GM18505 (cell line): ENCODE measurements around the gene KIAA1217.
A peak's percentile ranks its signal among the peaks of the same experiment; 100 is the strongest.

Source experiments
- ATAC-seq: cut with Tn5 transposase; IDR thresholded peaks from one replicate; pipeline ENCODE4 v1.9.1; 2021; ENCODE audit not compliant: unreplicated experiment
- POLR2A ChIP-seq: IDR thresholded peaks from 4 replicates; pipeline ENCODE4 v1.6.1; 2011; ENCODE audit warnings: borderline replicate concordance; ENCODE audit not compliant: insufficient read depth, insufficient read length; ENCODE audit errors: extremely low read depth

Gene KIAA1217

GRCh38 chr10:24193330-24193729 lies 15.6 kb upstream of the KIAA1217 start:
- TF ChIP-seq POLR2A = no peak

GRCh38 chr10:24197263-24197662 lies 11.7 kb upstream of the KIAA1217 start:
- TF ChIP-seq POLR2A = no peak
- no peak for ATAC-seq

More at GRCh38 chr10:24193330-24193729, 15.6 kb upstream of the KIAA1217 start:
- ATAC-seq = no peak

- no peak for TF ChIP-seq POLR2A
- no peak for ATAC-seq
Measured at GRCh38 chr10:24201503-24202180, 7.3 kb upstream of the KIAA1217 start.

DNA sequence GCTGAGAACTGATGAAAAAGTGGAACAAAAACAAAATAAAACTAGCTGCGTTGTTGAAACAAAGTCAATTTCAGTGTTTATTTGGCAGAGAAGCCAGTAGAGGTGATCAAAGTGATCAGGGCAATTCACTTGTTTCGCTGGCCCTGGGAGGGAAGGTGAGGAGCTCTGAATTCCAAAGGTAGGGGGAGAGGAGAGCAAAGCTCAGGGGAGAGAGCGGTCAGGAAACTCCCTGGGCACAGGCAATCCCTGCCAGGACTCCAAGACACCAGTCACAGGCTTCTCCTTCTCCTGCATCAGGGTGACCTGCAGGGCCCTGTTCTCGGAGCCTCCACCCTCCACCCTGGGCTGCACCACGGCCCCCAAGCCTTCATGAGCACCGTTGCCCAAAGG lies 6.8 kb upstream of the KIAA1217 start:
- no peak for TF ChIP-seq POLR2A
- ATAC-seq = no peak

GRCh38 chr10:24205821-24206220 lies 3.1 kb upstream of the KIAA1217 start:
- no peak for TF ChIP-seq POLR2A

DNA sequence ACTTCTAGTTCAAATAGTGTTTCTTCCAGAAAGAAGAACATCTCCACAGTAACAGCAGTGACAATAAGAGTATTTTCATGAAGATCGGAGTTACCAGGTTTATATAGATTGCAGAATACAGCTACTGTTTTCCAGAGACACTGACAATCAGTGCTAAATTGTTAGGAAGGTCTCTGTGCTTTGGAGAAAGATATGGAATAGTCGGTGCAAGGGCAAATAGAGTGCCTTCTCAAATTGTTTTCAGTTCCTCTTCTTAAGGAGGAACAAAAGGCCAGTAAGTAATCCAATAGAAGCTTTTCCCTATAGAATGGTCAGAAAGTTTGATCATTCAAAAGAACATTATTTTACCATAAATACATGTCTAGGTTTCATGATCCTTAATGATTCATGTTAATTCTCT lies 2.6 kb upstream of the KIAA1217 start:
- TF ChIP-seq POLR2A = no peak
- no peak for ATAC-seq

More at GRCh38 chr10:24205821-24206220, 3.1 kb upstream of the KIAA1217 start:
- no peak for ATAC-seq

DNA sequence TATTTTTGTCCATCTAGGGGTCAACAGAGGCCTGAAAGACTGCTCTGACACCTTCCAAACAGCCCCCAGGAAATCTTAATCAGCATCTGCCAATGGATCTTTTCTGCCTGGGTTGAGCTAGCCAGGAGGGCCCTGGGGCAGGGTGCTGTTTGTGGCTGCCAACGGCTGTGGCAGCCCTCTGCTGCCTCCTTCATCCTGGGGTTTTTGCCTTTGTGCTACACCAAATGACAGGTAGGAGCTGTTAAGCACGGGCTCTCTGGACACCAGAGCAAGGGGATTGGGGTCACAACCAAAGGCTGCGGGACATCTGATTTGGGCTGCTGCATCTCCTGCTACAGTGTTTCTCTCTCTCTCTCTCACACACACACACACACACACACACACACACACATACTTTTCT lies 2.0 kb upstream of the KIAA1217 start:
- ATAC-seq = no peak
- no peak for TF ChIP-seq POLR2A

DNA sequence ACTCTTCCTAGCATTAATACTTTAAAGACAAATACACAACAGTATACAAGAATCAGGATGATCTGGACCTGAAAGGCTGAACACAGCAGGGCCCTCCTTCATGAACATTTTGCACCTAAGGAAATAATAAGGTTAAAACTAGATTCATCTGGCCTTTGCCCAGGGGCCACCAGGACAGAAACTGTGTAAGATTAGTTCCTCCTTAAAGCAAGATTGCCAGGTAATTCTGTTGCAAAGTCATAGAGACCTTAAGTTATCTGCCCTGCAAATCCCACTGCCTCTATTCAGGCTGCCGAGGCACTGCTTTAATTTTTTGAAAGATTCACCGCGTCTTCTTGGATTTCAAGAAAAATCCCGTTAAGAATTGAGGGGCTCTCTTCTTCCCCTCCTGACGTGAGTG lies 1.6 kb upstream of the KIAA1217 start:
- ATAC-seq = no peak
- TF ChIP-seq POLR2A = no peak

- TF ChIP-seq POLR2A = no peak
- no peak for ATAC-seq
Measured at GRCh38 chr10:24207781-24208611, 942 bp upstream of the KIAA1217 start.

- no peak for ATAC-seq
- TF ChIP-seq POLR2A = no peak
Measured at GRCh38 chr10:24209432-24209771, 464 bp downstream of the KIAA1217 start.

GRCh38 chr10:24209946-24210491 lies 1.1 kb downstream of the KIAA1217 start:
- TF ChIP-seq POLR2A = no peak
- ATAC-seq = peak; percentile 68

DNA sequence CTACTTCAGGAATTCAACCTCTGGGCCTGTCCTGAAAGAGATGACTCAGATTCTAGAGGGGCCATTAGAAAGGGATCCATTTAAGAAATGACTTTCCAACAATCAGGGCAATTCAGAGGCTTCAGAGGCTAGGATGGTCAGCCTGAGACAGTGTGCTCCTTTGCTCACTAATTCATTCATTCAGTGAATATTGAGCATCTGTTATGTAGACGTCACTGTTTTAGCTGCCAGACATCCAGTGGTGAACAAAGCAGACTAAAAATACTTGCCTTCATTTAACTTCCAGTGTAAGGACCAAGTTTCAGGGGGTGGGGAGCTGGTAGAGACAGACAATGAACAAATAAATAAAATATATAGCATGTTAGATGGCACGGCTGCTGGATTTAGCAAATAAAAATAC lies 1.6 kb downstream of the KIAA1217 start:
- no peak for TF ChIP-seq POLR2A
- ATAC-seq = no peak

DNA sequence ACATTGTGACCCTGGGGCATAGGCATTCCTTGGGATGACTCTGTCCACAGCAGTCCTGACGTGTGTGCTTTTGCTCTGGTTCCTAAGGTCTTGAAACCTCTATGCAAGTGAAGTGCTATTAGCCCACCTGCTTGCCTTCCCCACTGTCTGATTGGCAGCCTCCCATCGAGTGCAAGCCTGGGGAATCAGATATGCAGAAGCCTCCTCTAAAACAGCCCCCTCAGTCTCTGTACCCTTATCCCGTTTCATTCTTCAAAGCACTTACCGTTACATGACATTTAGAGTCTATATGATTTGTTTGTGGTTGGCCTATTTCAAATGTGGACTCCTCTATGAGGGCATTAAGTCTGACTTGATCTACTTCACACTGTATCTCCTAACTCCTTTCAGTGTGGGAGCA lies 4.3 kb downstream of the KIAA1217 start:
- no peak for ATAC-seq
- TF ChIP-seq POLR2A = no peak

- ATAC-seq = no peak
- TF ChIP-seq POLR2A = no peak
Measured at GRCh38 chr10:24213881-24214280, 4.9 kb downstream of the KIAA1217 start.
